Vagina (tissue), 2 donors: ENCODE measurements around the gene CHAMP1. TPM values are rescaled to one million over a fixed set of nuclear protein-coding genes. Genes with fewer than 3 reads are reported as not detected.

Source experiments
- DNase-seq, 2 donors: peaks; one replicate each; pipeline ENCODE4 v3.0.0-alpha.2; 2017; ENCODE audit errors: extremely low spot score in 2 of 2
- H3K27ac ChIP-seq: fragments of 200-600 bp; sonication (generic); one replicate; pipeline ENCODE4 v1.5.1; 2019
- H3K27me3 ChIP-seq: fragments of 200-600 bp; sonication (generic); one replicate; pipeline ENCODE4 v1.5.1; 2019
- H3K36me3 ChIP-seq, 2 donors: fragments of 200-600 bp; sonication (generic); one replicate each; pipeline ENCODE4 v1.5.1; 2017 to 2019
- H3K4me1 ChIP-seq: fragments of 200-600 bp; sonication (generic); one replicate; pipeline ENCODE4 v1.5.1; 2019
- H3K4me3 ChIP-seq, 2 donors: fragments of 200-600 bp; sonication (generic); 1 replicate in 1 of 2; 2 replicates in 1 of 2; pipeline ENCODE4 v1.5.1; 2016 to 2019
- H3K9me3 ChIP-seq: fragments of 200-600 bp; sonication (generic); one replicate; pipeline ENCODE4 v1.5.1; 2019
- CTCF ChIP-seq, 3 experiments: fragments of 450-650 bp in 2 of 3; fragments of 200-600 bp in 1 of 3; sonication (generic) in 1 of 3; IDR thresholded peaks; one replicate each; pipeline ENCODE4 v1.5.1; 2017 to 2019; ENCODE audit warnings: antibody characterized with exemption in 3 of 3, mild to moderate bottlenecking in 2 of 3, moderate library complexity in 2 of 3
- POLR2A ChIP-seq, 2 donors: fragments of 450-650 bp; IDR thresholded peaks; one replicate each; pipeline ENCODE4 v1.6.1; 2017; ENCODE audit warnings: antibody characterized with exemption in 2 of 2, mild to moderate bottlenecking in 2 of 2, moderate library complexity in 2 of 2
- POLR2AphosphoS5 ChIP-seq, 2 donors: sonication (generic); formaldehyde crosslinking; IDR thresholded peaks; one replicate each; pipeline ENCODE4 v1.9.0; 2017; ENCODE audit warnings: antibody characterized with exemption in 2 of 2, mild to moderate bottlenecking in 2 of 2, low read depth in 1 of 2; ENCODE audit not compliant: insufficient read depth in 1 of 2
- intact Hi-C: fragments of 100-400 bp; cut with DNase I; formaldehyde crosslinking; loops from one replicate; pipeline ENCODE4 v1.15.1; 2023
- total RNA-seq: library from RNA; depleted of rRNA; stranded (reverse); fragments of >200 nt; gene quantifications from one replicate; pipeline ENCODE4 v1.2.3, GENCODE V29; 2016

Gene CHAMP1
- total RNA-seq, 1 donor from 2014 or later = 19.9 TPM

GRCh38 chr13:114313061-114313860, 1.0 kb upstream of the CHAMP1 start:
- no peak for TF ChIP-seq POLR2AphosphoS5 (IDR thresholded peaks at IDR 0.05; ENCODE audit: insufficient read depth in 1 of 2, low read depth in 1 of 2)
- no peak for TF ChIP-seq POLR2A (IDR thresholded peaks at IDR 0.05)
- TF ChIP-seq CTCF (IDR thresholded peaks at IDR 0.05) = no peak
- peaks cover 43% of the 10 kb centered on the region for H3K4me1 ChIP-seq
- H3K27ac ChIP-seq = peak overlapping the region; percentile 71
- intact Hi-C loops = no loop called here
- H3K9me3 ChIP-seq = no peaks in the 10 kb centered on the region
- DNase-seq = no peak
- peak overlapping the region; percentile 56 to 98 for H3K4me3 ChIP-seq
- H3K27me3 ChIP-seq = no peaks in the 10 kb centered on the region
- no peaks in the 10 kb centered on the region for H3K36me3 ChIP-seq

GRCh38 chr13:114315074-114315785, 927 bp downstream of the CHAMP1 start:
- Histone ChIP-seq H3K27ac (peak overlapping the region; percentile 71), H3K36me3 (no peaks in the 10 kb centered on the region), H3K9me3 (no peaks in the 10 kb centered on the region), H3K4me1 (peaks cover 62% of the 10 kb centered on the region), H3K4me3 (peak overlapping the region; percentile 56 to 98), H3K27me3 (no peaks in the 10 kb centered on the region)
- TF ChIP-seq CTCF (IDR thresholded peaks at IDR 0.05) = no peak
- no peak for TF ChIP-seq POLR2A (IDR thresholded peaks at IDR 0.05)
- TF ChIP-seq POLR2AphosphoS5 (IDR thresholded peaks at IDR 0.05; ENCODE audit: insufficient read depth in 1 of 2, low read depth in 1 of 2) = no peak
- intact Hi-C loops = no loop called here
- DNase-seq = no peak

- H3K4me1 ChIP-seq = peaks cover 57% of the 10 kb centered on the region
- intact Hi-C loops = no loop called here
- DNase-seq = no peak
- no peaks in the 10 kb centered on the region for H3K27me3 ChIP-seq
- no peaks in the 10 kb centered on the region for H3K9me3 ChIP-seq
- peaks cover 3 to 18% of the 10 kb centered on the region in 2 donors for H3K36me3 ChIP-seq
- TF ChIP-seq POLR2AphosphoS5 (IDR thresholded peaks at IDR 0.05; ENCODE audit: insufficient read depth in 1 of 2, low read depth in 1 of 2) = no peak
- TF ChIP-seq POLR2A (IDR thresholded peaks at IDR 0.05) = no peak
- TF ChIP-seq CTCF (IDR thresholded peaks at IDR 0.05) = no peak
- H3K27ac ChIP-seq = no peak overlapping the region
- H3K4me3 ChIP-seq = no peak overlapping the region
Measured at GRCh38 chr13:114318624-114319023, 4.3 kb downstream of the CHAMP1 start.

GRCh38 chr13:114319441-114319913, 5.2 kb downstream of the CHAMP1 start:
- Histone ChIP-seq H3K27me3 (no peaks in the 10 kb centered on the region), H3K4me1 (peaks cover 55% of the 10 kb centered on the region), H3K4me3 (no peak overlapping the region), H3K27ac (no peak overlapping the region), H3K36me3 (peaks cover 3 to 27% of the 10 kb centered on the region in 2 donors), H3K9me3 (no peaks in the 10 kb centered on the region)
- no peak for DNase-seq
- intact Hi-C loops = no loop called here
- no peak for TF ChIP-seq POLR2A (IDR thresholded peaks at IDR 0.05)
- TF ChIP-seq CTCF (IDR thresholded peaks at IDR 0.05) = no peak
- TF ChIP-seq POLR2AphosphoS5 (IDR thresholded peaks at IDR 0.05; ENCODE audit: insufficient read depth in 1 of 2, low read depth in 1 of 2) = no peak
